ENCODE measurements around the gene STAT2.
"Not testable (repeated sequence)": the region's sequence is repeated elsewhere in the genome, so short reads cannot be mapped to it uniquely, and the experiment has no call there.

The STAT2 gene

DNA sequence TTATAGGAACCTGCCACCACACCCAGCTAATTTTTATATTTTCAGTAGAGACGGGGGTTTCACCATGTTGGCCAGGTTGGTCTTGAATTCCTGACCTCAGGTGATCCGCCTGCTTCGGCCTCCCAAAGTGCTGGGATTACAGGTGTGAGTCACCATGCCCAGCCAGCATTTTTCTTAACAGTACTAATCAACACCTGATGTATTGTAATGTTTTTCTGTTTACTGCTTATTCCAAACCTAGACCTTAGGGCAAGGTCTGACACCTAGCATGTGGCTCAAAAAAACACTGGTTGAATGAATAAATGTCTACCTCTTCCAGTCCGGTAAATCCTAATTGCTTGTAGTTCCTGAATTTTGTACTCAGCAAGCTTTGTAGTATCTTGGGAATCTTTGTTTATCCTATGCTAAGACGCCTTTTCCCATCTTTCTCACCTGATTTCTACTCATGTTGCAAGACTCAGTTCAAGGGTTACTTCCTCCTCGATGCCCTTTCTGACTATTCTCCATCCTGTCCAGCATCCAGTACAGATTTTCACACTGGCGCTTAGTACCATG, 28.9 kb downstream of the STAT2 start:
- DNase-seq (ENCODE audit: low read depth, low spot score), result no peak

- no peak for DNase-seq (ENCODE audit: low read depth, low spot score)
These were observed 33.4 kb downstream of the STAT2 start for GRCh38 chr12:56326533-56326932.

DNA sequence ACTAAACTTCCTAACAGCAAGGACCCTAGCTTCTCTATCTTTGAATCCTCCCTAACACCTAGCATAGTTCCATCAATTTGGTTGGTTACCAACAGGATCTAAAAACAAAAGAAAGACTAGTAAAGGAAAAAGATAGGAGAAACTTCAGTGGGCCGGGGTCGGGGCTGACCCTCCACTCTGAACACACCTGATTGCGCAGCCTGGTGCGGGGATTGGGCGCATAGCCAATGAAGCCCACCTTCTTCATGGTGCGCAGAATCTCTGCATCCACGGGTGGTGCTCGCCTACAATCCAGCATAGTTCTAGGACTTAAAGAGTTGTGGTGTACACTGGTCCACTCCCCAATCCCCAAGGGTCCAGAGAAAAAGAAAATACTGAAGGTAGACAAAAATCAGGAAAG, 33.8 kb downstream of the STAT2 start:
- DNase-seq (ENCODE audit: low read depth, low spot score), result no peak

- no peak for DNase-seq (ENCODE audit: low read depth, low spot score)
These were observed 35.7 kb downstream of the STAT2 start for GRCh38 chr12:56324206-56324605.

DNA sequence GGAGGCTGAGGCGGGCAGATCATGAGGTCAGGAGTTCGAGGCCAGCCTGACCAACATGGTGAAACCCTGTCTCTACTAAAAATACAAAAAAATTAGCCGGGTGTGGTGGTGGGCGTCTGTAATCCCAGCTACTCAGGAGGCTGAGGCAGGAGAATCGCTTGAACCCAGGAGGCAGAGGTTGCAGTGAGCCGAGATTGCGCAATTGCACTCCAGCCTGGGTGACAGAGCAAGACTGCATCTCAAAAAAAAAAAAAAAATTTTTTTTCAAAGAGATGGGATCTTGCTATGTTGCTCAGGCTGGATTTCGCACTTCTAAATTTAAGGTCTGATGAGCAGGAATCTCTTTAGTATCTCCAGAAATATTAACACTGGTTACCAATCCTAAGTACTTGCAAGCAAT, 38.3 kb downstream of the STAT2 start:
- not testable (repeated sequence) for DNase-seq (ENCODE audit: low read depth, low spot score)

DNA sequence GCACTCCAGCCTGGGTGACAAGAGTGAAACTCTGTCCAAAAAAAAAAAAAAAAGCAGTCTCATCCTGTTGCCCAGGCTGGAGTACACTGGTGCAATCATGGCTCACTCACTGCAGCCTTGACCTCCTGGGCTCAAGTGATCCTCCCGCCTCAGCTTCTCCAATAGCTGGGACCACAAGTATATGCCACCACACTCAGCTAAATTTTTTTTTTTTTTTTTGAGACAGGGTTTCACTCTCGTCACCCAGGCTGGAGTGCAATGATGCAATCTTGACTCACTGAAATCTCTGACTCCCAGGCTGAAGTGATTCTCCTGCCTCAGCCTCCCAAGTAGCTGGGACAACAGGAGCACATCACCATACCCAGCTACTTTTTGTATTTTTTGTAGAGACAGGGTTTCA, 38.9 kb downstream of the STAT2 start:
- DNase-seq (ENCODE audit: low read depth, low spot score), result no peak

GRCh38 chr12:56317675-56318074, 42.2 kb downstream of the STAT2 start:
- no peak for DNase-seq (ENCODE audit: low read depth, low spot score)

DNA sequence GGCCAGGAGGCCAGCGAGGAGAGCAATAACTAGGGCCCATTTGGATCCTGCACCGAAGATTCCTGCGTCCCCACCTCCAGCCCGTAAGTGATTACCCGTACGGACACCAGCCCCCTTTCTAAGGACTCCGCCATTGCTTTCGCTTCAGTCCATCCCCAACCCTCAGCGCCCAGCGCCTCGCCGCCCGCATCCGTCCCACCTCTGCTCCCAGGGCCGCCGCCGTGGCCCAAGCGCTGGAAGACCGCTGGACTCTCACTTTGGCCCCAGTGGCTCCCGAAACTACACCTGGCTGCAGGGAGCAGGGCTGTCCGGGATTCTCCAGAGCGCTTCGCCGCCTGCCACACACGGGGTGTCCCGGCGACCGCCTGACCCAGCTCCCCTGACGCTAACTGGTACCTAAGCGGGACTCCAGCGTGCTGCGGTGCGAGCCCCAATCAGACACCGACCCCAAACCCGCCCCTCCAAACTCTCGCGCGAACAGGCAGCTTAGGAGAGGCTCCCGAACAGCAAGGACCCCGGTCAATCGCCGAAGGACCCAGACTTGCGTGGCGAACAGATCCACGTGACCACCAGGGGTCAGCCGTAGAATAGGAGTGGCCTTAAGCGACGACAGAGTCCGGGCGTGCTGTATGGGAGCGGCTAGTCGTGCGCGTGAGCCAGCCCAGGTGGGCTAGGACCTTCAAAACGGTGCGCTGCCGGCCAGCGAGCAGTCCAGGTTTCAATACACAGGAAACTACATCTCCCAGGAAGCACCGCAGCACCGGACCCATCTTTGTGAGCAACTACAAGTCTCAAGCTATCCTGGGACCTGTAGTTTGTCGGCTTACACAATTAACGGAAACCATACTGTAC, 44.1 kb downstream of the STAT2 start, which contains the start of gene CNPY2:
TSS of gene CNPY2 (minus strand) at position 367 of the 852 bp plus-strand sequence. CDS start 771 bp downstream, outside the sequence.
- peak; percentile 98 for DNase-seq (ENCODE audit: low read depth, low spot score)

DNA sequence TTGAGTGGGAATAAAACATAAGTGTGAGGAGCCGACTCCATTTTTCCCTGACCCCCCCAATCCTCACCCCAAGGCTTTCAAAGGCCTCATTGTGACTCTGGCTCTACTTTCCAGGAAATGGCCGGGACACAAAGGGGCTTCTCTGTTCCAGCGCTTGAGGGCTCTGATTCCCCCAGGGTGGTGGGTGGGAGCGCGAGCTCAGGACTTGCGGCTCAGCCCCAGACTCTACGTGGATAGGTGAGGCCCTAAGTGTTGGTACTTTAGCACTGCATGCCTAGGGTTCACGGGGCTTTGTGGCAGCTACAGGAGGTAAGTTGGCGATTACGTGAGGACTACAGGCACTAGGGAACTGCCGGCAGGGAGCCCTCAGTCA, 44.7 kb downstream of the STAT2 start:
- DNase-seq (ENCODE audit: low read depth, low spot score), result peak; percentile 47

- DNase-seq (ENCODE audit: low read depth, low spot score), result no peak
These were observed 48.9 kb downstream of the STAT2 start for GRCh38 chr12:56311003-56311402.

GRCh38 chr12:56308714-56309113, 51.2 kb downstream of the STAT2 start:
- no peak for DNase-seq (ENCODE audit: low read depth, low spot score)

- no peak for DNase-seq (ENCODE audit: low read depth, low spot score)
These were observed 52.5 kb downstream of the STAT2 start for GRCh38 chr12:56307221-56307965.

DNA sequence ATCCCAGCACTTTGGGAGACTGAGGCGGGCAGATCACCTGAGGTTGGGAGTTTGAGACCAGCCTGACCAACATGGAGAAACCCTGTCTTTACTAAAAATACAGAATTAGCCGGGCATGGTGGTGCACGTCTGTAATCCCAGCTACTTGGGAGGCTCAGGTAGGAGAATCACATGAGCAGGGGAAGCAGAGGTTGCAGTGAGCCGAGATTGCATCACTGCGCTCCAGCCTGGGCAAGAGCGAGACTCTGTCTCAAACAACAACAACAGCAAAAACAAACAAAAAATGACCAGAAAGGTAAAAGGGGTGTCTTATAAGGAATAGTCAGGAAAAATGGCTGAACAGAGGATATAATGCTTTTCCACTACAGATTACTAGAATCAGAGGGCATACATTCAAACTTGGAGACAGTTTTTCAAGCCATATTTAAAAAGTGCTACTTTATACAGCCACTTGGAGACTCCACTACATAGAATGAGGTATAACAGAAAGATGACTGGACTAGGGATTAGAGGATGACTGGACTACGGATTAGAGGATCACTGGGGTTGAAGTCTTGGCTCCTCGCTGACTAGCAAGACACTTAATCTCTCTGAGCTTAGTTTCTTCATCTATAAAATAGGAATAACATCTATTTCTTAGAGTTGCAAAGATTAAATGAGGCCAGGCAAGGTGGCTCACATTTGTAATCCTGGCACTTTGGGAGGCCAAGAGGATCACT, 54.9 kb downstream of the STAT2 start:
- DNase-seq (ENCODE audit: low read depth, low spot score), result no peak

DNA sequence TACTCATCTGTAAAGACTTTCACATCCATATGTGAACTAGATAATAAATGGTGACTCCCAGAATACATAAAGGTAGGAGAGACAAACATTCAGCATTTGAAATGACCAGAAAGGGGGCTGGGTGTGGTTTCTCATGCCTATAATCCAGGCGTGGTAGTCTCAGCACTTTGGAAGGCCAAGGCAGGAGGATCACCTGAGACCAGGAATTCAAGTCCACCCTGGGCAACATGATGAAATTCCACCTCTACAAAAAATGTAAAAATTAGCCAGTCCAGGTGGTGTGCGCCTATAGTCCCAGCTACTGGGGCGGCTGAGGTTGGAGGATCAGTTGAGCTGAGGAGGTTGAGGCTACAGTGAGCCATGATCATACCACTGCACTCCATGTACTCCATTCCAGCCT, 55.6 kb downstream of the STAT2 start:
- no peak for DNase-seq (ENCODE audit: low read depth, low spot score)

GRCh38 chr12:56300644-56301464, 59.1 kb downstream of the STAT2 start:
- DNase-seq (ENCODE audit: low read depth, low spot score), result no peak

- peak; percentile 99 for DNase-seq (ENCODE audit: low read depth, low spot score)
These were observed 59.9 kb downstream of the STAT2 start, which contains the start of gene CS for GRCh38 chr12:56299853-56300643. Gene CS (minus strand): TSS chr12:56300330. CDS start chr12:56300201, 129 bp downstream.

DNA sequence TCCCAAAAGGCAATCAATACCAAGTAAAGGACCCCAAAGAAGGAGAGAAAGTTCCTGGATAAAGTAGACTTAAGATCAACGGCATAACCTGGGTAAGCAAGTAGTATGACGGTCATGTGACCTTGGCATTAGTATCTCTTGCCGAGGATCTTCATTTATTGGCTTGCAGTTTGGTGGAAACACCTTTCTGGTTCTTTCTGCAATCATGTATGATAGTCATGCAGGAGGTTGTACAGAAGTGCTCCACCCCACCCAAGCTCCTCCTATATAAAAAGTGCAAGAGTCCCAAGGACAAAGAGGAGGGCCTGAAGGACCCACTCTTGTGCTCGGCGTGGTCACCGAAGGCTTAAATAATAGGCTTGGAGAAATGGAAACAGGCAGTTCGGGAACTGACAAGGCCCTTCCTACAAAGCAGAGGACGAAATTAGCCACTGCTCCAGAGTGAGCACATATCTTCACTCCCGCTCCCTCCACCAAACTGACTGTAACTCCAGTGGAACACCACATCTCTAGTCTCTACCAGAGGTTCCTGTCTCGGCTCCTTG, 60.5 kb downstream of the STAT2 start:
- DNase-seq (ENCODE audit: low read depth, low spot score), result peak; percentile 8

DNA sequence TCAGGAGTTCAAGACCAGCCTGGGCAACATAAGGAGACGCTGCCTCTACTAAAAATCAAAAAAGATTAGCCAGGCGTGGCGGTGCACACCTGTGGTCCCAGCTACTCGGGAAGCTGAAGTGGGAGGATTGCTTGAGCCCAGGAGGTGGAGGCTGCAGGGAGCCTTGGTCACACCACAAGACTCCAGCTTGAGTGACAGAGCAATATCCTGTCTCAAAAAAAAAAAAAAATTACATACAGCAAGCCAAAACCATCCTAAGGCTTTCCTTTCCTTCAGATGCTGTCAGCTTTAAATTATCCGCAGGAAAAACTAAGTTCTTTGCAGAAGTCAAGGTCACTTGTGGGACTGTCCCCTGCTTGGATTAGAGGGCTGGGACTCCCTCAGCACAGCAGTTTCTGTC, 61.1 kb downstream of the STAT2 start:
- no peak for DNase-seq (ENCODE audit: low read depth, low spot score)

- no peak for DNase-seq (ENCODE audit: low read depth, low spot score)
These were observed 62.5 kb downstream of the STAT2 start for GRCh38 chr12:56297400-56297799.

DNA sequence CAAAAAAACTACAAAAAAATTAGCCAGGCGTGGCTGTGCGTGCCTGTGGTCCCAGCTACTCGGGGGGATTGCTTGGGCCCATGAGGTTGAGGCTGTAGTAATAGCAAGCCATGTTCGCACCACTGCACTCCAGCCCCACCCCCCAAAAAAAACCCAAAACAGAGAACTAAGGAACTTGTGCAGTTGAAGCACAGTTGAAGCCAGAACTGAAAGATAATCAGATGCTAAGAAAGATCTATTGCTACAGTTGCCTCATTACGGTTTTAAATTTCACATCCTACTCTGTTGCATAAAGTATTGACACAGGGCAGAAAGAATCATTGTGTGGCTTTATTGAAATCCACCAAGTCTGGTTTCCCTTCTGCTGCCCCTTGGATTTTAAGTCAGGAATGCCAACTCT, 63.6 kb downstream of the STAT2 start:
- no peak for DNase-seq (ENCODE audit: low read depth, low spot score)

All from astrocyte of the hippocampus (primary cell).